ENCODE data around the gene ZNF655.
"Not testable (repeated sequence)": the region's sequence is repeated elsewhere in the genome, so short reads cannot be mapped to it uniquely, and the experiment has no call there.

Gene ZNF655

DNA sequence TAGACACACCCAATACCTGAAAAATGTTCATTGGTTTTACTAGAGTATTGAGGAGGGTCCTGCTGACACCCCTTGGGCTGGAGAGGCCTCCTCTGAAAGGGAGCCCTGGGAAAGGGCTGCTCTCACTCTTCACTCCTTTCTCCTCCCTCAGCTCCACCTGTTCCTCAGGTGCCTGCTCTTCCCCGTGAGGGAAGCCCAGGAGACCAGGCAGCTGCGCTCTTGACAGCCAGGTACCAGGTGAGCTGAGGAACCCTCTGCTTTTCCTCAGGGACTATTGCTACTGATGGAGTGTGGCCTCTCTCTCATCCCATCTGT is 3.3 kb downstream of the ZNF655 start:
- no peak for DNase-seq

DNA sequence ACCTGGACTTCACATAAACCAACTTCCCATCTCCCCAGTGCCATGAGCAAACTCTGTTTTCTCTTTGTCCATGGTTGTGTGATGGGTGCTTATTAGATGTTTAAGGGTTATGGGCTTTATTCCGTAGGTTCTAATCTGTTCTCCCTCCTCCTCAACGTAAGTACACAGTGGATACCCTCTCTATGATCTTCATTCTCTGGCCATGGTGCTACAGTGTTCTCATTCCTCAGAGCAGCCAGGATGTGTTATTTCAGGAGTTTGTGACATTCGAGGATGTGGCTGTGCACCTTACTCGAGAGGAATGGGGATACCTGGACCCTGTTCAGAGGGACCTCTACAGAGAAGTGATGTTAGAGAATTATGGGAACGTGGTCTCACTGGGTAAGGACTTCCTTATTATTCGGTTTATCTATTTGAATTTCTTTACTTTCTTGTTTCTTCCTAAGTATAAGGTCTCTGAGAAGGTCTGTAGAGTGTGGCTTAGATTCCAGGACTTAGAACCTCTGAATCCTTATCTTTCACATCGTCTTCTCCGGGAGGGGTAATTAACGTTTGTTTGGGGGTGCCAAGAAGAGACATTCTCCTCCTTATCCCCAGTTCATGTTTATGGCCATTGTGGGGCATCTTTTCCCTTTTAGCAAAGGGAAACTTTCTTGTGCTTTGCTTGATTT is 3.8 kb downstream of the ZNF655 start:
- DNase-seq, result no peak

DNA sequence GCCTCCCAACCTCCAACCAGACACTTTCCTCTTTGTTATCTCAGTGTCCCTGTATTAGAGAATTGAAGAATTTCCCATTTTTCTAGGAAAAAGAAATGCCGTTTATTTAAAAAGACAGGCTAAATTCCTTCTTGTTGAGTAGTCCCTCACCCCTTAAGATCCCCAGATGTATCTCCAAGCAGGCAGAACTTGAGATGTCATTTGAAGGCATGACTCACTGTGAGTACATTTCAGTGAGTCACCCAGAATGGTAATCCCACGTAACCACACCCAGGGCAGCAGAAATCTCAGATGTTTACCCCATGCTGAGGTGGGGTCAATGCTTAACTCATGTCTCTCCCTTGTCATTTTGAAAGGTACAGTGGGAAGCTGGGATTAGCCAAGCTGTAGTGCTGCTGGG is 4.4 kb downstream of the ZNF655 start:
- DNase-seq, result peak; percentile 54

DNA sequence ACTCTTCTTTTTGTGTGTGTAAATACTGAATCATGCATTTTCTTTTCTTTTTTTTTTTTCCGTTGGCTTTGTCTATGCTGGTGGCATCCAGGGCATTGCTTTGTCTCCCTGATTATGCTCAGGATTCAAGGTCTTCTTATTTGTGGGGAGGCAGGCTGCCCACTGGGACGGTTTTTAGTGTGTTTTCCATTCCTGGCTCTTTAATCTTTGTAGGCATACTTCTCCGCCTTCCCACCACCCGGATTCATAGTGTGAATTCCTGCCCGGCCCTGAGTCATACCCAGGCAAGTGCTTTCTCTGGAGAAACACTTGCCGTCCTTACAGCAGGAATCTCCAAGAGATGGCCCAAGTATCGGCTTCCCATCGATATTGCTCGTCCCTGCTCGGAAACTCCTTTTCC is 5.2 kb downstream of the ZNF655 start:
- no peak for DNase-seq

DNA sequence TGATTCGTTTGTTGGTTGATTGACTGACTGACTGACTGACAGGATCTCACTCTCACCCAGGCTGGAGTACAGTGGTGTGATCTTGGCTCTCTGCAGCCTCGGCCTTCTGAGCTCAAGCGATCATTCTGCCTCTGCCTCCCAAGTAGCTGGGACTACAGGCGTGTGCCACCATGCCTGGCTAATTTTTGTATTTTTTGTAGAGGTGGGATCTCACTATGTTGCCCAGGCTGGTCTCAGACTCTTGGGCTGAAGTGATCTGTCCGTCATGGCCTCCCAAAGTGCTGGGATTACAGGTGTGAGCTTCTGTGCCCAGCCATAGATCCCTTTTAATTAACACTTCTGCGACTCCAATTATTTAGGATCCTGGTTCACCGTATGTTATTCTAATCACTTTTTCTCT is 10.3 kb downstream of the ZNF655 start:
- not testable (repeated sequence) for DNase-seq

DNA sequence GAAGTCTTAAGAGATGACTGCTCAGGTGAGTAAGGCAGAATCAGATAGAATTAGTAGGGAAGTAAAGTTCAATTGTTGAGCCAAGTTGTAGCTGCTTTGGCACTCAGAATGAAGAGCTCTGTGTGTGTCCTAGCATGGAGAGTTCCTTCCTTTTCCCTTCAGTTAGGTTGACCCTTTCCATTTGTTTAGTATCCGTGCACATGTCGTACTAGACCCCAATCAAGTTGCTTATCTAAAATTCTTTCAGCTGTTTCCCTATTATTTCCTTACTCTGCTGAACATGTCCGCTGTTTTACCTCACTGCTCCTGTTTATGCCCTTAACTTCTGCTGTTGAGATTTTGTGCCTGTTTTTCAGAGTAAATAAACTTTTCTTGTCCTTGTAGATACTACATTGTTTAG is 13.3 kb downstream of the ZNF655 start:
- no peak for DNase-seq

DNA sequence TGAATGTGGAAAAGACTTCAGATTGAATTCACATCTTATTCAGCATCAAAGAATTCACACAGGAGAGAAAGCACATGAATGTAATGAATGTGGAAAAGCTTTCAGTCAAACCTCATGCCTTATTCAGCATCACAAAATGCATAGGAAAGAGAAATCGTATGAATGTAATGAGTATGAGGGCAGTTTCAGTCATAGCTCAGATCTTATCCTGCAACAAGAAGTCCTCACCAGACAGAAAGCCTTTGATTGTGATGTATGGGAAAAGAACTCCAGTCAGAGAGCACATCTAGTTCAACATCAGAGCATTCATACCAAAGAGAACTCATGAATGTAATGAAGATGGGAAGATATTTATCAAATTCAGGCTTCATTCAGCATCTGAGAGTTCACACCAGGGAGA is 14.8 kb downstream of the ZNF655 start:
- no peak for DNase-seq

DNA sequence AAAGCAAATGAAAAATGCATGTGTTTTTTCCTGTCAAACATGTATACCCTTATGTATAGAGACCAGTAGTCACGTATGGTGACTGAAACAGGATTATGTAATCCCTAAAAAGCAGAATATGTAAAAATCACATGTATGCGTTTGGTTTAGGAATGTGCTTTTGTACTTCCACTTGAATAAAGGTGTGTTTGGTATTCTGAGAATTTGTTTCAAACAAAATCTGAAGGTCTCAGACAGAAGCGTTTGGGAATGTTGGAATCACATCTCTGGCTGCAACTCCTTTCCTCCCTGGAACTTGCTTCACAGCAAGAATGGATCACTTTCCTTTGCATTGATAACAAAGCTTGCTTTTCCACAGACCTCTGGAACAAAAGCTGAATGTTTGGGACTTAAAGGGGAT is 17.8 kb downstream of the ZNF655 start:
- DNase-seq, result no peak

DNA sequence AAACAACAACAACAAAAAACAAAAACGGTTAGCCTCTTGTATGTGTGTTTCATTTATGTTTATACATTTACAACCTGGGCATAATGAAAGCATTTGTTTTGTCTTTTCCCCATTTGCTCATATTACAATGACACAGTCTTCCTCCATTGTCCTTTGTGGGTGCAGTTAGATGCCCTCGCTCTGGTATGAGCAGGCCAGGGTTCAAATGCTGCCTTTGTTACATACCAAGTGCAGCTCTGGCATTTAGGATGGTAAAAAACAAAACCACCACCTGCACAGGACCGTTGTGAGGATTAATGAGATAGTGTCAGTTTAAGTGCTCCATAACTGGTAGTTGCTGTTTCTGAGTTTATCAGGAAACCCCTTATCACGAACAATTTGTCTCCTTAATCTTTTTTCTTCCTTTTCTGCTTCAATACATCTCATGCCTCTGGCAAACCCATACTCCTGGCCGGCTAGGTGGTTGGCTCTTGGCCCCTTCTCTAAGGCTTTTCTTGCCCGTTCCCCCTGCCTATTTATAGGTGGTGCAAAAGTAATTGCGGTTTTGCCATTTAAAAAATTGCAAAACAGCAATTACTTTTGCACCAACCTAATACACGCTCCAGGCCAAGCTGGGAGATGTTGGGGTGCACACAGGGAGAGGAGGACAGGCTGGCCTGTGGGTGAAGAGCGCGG is 21.0 kb downstream of the ZNF655 start:
- DNase-seq, result no peak

DNA sequence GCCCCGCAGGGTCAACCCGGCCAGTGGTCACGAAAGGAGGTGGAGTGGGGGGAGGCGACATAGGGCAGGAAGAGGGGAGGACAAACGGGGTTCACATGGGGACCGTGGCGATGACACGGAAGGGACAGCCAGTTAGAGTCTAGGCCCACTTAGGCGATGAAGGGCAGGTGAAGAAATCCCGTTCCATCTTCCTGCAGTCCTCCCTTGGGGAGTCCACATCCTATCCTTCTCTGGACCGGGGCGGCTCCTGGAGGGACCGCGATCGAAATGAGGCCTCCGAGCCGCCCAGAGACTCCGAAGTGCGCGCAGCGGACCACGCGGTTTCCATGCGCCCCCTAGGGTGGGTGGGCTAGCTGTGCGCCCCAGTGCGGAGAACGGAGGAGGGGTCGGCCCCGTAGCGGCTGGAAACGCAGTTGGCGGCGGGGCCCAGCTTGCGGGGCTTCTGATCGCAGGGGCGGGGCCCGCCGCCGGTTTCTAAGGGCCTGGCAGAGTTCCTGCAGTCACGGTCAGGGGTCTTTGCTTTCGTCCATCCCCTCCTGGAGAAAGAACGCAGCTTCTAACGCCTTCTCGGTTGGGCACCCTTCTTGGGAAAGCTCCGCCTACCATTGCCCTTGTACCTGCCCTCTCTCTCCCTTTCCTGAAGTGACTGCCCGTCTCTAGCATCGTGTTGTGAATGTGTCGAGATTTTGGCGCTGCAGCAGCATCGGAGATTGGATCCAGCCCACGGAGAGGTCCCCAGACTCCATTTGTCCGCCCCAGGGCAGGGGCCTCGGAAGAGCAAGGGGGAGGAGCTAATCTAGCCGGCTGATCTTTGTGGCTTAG is 21.7 kb downstream of the ZNF655 start:
- DNase-seq, result peak; percentile 57

DNA sequence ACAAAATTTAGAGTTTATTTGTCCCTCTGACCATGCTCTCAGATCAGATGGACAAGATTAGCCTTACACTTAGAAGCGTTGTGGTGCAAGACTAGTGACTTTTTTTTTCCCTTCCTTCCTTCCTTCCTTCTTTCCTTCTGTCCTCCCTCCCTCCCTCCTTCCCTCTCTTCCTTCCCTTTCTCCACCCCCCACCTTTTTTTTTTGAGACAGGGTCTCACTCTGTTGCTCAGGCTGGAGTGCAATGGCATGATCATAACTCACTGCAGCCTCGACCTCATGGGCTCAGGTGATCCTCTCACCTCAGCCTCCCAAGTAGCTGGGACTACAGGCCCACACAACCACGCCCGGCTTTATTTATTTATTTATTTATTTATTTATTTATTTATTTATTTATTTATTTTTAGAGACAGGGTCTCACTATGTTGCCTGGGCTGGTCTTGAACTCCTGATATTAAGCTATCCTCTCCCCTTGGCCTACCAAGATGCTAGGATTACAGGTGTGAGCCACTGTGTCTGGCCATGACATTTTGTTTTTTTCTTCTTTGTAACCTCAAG is 22.4 kb downstream of the ZNF655 start:
- not testable (repeated sequence) for DNase-seq

DNA sequence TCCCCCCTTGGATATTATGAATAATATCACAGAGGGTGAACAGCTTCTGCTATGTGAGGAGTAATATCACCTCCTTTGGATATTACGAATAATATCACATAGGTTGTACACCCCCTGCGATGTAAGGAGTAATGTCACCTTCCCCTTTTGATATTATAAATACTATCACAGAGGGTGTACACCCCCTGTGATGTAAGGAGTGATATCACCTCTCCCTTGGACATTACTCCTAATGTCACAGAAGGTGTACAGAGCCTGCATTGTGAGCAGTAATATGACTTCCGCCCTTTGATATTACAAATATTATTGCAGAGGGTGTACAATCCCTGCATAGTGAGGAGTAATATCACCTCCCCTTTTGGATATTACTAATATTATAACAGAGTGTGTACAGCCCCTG is 30.4 kb downstream of the ZNF655 start:
- DNase-seq, result no peak

DNA sequence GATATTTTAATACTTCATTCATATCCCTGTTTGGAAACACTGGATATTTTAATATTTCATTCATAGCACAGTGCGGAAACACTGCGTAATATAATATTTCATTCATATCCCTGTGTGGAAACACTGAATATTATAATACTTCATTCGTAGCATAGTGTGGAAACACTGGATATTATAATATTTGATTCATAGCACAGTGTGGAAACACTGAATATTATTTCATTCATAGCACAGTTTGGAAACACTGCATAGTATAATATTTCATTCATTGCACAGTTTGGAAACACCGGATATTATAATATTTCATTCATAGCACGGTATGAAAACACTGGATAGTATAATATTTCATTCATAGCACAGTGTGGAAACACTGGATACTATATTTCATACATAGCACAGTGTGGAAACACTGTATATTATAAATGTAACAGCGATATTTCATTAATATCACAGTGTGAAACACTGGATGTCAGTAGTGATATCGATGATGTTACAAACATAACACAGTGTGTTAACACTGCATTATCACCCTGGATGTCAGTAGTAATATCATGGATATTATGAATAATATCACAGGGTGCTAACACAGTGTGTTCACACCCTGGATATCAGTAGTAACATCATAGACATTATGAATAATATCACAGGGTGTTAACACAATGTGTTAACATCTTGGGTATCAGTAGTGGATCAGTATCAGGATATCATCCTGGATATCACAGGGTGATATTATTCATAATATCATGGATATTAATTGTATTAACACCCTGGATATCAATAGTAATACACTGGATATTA is 36.7 kb downstream of the ZNF655 start:
- DNase-seq, result no peak

DNA sequence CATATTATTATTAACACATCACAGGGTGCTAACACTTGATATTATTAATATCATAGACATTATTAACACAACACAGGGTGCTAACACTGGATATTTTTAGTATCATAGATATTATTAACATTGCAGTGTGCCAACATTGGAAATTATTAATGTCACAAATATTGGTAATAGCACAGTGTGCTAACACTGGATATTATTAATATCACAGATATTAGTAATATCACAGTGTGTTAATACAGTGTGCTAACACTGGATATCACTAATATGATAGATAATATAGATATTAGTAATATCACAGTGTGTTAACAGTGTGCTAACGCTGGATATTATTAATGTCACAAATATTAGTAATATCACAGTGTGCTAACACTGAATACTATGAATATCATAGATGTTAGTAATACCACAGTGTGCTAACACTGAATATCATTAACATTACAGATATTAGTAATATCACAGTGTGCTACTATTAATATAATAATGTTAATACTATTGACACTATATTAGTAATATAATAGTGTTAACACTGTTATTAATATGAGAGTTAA is 38.0 kb downstream of the ZNF655 start:
- no peak for DNase-seq

DNA sequence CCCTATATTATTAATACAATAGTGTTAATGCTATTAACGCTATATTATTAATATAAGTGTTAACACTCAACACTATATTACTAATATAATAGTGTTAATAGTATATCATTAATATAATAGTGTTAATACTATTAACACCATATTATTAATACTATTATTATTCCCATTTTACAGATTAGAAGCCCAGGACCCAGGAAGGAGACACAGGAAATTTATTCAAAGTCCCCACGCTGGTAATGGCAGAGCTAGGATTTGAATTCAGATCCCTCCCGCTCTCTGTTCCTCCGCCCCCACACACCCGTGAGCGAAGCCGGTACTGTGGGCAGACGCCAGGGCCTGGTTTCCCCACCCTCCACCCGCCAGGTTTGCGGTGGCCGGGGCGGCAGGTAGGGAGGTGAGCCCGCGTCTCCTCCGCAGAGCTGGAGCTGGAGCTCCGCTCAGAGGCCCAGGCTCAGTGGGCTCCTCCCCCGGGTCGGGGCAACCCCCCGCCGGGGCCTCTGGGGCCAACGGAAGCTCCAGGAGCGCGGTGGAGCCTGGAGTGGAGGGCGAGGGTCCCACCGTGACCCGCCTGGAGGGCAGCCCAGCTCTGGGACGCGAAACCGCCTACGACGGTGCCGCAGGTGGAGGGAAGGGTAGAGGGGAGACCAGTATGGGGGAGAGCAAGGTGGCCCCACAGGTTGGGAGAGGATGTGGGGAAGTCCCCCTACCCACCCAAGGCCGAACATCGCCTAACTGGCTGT is 39.5 kb downstream of the ZNF655 start, which contains the start of gene TMEM225B:
TMEM225B (plus strand) TSS at position 506 of the 740 bp plus-strand sequence. CDS start 6,122 bp downstream, outside the sequence.
- no peak for DNase-seq

DNA sequence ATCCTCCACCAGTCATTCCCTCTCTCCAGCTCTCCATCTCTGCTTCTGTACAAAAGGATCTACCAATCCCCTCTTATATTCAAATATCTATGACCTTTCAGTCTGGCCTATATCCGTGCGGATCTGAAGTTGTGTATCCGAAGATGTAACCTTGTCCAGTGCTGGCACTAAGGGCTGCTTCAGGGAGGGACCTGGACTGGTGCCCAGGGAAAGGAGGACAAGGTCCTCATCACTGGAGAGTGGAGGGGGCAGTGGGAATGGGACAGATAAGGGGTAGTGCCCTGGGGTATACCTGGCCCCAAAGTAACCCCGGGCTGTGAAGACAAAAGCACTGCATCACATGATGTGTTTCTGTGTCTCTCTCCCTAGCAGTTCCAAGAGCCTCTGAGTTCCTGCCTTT is 41.4 kb downstream of the ZNF655 start:
- DNase-seq, result no peak

DNA sequence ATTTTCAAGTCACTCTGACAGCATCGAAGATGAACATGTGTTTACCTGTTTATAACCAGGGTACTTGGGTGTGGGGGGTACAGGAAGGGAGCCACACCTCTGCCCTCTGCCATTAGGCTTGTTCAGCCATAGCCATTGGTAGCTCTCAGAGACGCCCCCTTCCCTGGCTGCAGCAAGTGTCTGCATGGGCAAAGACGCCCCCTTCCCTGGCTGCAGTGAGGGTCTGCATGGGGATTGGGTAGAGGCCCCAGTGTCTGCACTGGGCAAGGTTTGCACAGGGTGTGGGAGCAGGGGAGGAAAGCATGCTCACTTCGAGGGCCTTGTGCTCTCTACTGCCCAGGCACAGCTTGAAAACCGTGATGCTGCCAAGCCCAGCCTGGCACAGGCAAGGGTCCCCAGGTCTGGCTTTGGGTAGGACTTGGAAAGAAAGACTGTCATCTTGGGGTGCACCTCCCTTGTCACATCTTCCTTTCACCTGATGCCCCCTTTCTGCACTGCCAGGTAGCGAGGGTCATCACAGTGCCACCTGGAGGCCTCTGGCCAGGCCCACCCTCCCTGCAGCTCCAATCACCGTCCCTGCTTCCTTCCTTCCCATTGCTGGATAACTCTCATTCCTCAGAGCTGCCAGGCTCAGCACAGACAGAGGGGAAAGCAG is 43.3 kb downstream of the ZNF655 start:
- DNase-seq, result no peak

DNA sequence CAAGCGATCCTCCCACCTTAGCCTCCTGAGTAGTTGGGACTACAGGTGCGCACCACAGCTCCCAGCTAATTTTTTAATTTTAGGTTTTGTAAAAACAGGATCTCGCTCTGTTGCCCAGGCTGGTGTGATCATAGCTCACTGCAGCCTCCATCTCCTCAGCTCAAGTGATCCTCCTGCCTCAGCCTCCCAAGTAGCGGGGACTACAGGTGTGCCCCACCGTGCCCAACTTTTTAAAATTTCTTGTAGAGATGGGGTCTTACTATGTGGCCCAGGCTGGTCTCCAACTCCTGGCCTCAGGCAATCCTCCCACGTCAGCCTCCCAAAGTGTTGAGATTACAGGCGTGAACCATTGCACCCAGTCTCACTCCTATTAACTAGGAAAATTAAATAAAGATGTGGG is 47.1 kb downstream of the ZNF655 start:
- no peak for DNase-seq

DNA sequence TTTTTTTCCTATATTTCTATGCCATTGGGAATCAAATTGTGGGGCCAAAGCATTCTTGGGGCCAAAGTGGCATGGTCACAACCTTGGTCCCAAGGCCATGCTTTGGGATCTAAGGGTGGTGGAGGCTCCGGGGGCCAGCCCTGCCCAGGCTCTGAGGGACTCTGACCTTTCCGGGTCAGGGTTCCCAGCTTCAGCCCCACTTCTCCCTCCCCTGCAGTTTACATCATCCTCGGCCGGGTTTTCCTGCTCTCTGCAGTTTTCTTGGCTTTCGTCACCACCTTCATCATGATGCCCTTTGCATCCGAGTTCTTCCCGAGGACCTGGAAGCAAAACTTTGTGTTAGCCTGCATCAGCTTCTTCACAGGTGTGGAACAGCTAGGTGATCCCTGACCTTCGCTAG is 48.1 kb downstream of the ZNF655 start:
- no peak for DNase-seq

DNA sequence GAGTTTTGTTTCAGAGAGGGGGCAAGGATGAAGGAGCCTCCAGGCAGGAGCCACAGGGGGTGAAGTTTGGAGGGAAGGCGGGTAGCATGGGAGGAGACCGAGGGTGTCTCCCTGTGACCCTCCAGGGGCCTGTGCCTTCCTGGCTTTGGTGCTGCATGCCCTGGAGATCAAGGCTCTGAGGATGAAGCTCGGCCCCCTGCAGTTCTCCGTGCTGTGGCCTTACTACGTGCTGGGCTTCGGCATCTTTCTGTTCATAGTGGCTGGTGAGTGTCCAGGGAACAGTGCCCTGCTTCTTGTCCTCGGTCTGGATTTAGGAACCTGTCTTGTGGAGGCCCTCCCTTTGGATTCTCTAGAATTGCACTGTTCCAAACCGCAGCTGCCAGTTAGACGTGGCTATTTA is 49.1 kb downstream of the ZNF655 start:
- no peak for DNase-seq

DNA sequence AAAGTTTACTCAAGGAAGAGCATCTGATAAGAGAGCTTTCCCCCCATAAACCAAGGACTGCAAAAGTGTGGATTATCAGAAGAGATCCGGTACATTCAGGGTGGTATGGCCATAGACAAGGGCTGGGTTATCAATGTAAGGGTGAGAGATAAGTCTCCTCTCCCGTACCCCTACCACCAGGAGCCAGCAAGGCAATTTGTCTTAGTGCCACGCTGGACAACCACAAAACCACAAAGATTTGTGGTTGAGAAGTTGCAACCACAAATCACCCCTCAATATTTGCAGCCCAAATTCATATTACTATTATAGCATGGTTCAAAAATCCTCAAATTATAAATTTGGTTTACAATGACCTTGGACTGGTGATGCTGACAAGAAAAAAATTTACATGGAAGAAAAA is 56.1 kb downstream of the ZNF655 start:
- DNase-seq, result no peak

Measured in activated naive CD4-positive, alpha-beta T cell treated with Interleukin-2 at 50 U/mL for 16 hours (primary cell).